IPS-NIHi11 (cell line): Measurements from ENCODE around the gene DBH.
"Not testable (repeated sequence)": the region's sequence is repeated elsewhere in the genome, so short reads cannot be mapped to it uniquely, and the experiment has no call there.

ENCODE experiments used
- DNase-seq: peaks from one replicate; pipeline ENCODE4 v3.0.0; 2012; ENCODE audit warnings: mixed read lengths, low spot score

Gene DBH

GRCh38 chr9:133666845-133667244, 30.7 kb downstream of the DBH start:
- no peak for DNase-seq

GRCh38 chr9:133667759-133668450, 31.7 kb downstream of the DBH start:
- DNase-seq: no peak

GRCh38 chr9:133669182-133669801, 33.1 kb downstream of the DBH start:
- DNase-seq: no peak

GRCh38 chr9:133670466-133670865, 34.3 kb downstream of the DBH start:
- no peak for DNase-seq

DNA sequence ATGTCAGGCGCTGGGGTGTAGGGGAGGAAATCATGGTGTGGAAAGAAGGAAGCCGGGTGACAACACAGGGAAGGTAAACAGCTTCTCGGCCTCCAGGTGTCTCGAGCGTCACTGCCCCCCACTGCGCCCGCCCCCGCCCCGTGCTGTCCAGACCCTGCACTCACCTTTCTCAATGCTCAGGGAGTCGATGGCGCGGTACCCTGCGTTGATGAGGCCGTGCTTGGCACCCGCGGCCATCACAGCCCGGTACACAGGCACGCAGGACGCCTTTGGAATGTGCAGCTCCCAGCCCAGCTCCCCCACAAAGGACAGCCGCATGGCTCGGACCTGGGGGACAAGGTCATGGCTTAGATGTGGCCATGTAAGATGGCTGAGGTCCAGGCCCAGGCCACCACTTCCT, 35.2 kb downstream of the DBH start:
- DNase-seq: no peak

- no peak for DNase-seq
Observed at GRCh38 chr9:133672503-133673257, 36.5 kb downstream of the DBH start.

GRCh38 chr9:133673258-133673655, 37.1 kb downstream of the DBH start:
- no peak for DNase-seq

DNA sequence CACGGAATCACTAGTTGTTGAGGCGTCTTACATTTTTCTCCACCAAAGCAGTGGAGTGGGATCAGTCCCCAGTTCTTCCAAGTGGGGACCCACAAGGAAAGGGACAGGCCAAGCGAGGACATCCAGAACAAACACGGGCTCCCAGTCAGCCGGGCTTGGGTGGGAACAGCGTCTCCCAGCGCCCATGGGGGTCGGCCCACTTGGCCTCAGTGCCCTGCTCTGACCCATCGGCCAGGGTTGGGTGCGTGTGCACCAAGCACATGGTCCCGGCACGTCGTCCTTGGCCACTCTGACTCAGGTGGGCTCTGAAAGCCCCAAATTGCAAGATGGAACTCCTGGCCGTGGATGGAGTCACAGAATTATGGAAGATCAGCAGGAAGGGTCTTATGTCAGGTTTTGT, 37.9 kb downstream of the DBH start:
- DNase-seq: no peak

- DNase-seq: not testable (repeated sequence)
Observed at GRCh38 chr9:133675796-133676195, 39.6 kb downstream of the DBH start.

DNA sequence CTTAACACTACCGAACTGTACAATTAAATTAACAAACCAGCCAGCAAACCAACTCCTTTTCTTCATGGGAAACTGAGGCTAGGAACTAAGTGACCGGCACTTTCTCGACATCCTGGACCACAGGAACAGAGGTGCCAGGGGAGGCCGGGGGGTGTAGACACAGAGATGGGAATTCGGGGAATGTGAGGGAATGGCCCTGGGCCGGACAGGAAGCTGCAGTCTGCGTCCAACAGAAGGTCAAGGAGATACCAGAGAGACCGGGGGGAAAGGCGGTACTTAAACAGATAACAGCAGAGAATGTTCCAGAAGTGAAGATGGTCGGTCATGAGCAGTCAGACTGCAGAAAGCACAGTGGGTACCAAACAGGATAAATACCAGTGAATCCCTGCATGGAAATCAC, 40.3 kb downstream of the DBH start:
- DNase-seq: no peak

GRCh38 chr9:133677126-133678010, 41.2 kb downstream of the DBH start:
- no peak for DNase-seq

GRCh38 chr9:133679056-133679455, 42.9 kb downstream of the DBH start:
- DNase-seq: no peak

GRCh38 chr9:133679466-133680061, 43.4 kb downstream of the DBH start:
- DNase-seq: no peak

GRCh38 chr9:133680250-133680975, 44.2 kb downstream of the DBH start:
- DNase-seq: no peak

GRCh38 chr9:133680976-133681657, 45.0 kb downstream of the DBH start:
- no peak for DNase-seq

DNA sequence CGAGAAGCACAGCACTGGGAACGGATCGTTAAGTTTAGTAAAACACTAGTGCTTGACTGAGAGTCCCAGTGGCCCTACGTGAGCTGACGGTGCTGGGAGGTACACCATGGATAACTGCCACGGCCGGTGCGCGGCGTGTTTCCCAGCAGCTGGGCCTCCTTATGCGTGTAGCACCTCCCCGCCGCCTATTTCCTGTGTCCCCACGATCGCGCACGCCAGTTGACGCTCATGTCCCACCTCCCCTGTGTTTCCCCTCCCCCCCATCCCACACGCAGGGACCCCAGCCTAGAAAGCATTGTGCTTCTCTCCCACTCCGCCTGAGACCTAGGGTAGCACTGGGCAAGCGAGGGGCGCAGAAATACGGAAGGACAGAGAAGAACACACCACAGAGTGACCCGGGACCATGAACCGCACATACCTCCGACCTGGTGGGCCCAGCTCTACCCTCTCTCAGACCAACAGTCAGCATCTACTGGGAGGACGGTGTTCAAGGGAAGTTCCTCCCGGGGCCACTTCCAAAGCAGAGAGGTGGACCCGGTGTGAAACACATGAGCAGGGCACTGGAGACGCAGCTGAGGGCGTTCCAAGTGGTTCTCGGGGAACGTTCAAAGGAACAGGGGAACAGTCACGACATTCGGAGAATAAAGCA, 45.6 kb downstream of the DBH start:
- no peak for DNase-seq

DNA sequence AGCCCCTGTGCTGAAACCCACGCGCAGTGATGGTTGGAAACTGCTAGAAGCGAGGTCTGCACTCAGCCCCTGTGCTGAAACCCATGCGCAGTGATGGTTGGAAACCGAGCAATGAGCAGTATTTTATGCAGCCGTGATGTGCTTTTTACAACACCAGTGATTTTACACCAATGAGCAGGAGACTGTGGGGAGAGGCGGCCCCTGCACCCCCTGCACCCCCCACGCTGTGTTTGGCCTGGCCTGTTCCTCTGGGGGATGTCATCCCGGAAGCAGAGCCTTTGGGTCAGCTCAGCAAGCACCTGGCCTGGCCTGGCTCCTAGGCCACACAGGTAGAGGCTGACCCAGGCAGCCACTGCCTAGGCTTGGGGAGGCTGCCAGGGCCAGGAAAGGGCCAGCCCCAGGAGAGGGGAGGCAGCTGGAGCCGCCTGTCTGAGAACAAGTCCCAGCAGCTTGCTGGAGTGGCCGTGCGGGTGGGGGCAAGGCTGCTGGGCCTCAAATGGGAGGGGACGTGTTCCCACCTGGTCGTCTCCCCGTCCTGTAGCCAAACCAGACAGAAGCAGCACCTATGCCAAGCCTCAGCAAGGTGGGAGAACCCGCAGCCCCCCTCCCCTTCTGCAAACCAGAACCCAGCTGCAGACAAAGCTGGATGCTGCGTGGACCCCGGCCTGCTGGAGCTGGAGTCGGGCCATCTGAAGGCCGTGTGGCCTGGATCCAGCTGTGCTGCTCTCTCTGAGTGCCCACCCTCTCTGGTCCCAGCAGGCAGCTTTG, 46.8 kb downstream of the DBH start:
- DNase-seq: no peak

GRCh38 chr9:133683586-133684120, 47.5 kb downstream of the DBH start:
- no peak for DNase-seq
